HG03060 (cell line): ENCODE measurements around the gene CRKL.
"Not testable (repeated sequence)": the region's sequence is repeated elsewhere in the genome, so short reads cannot be mapped to it uniquely, and the experiment has no call there.

Experiments
- ATAC-seq: cut with Tn5 transposase; IDR thresholded peaks from one replicate; pipeline ENCODE4 v1.9.1; 2021; ENCODE audit warnings: low read depth, moderate number of reproducible peaks; ENCODE audit not compliant: unreplicated experiment

CRKL gene

GRCh38 chr22:20899827-20900423 lies 17.3 kb upstream of the CRKL start:
- ATAC-seq = no peak

GRCh38 chr22:20901093-20902033 lies 15.8 kb upstream of the CRKL start:
- ATAC-seq = not testable (repeated sequence)

GRCh38 chr22:20903093-20903492 lies 14.1 kb upstream of the CRKL start:
- no peak for ATAC-seq

- ATAC-seq = no peak
Observed at GRCh38 chr22:20904008-20904979, 12.9 kb upstream of the CRKL start.

- ATAC-seq = no peak
Observed at GRCh38 chr22:20904980-20905355, 12.2 kb upstream of the CRKL start.

GRCh38 chr22:20905415-20906386 lies 11.5 kb upstream of the CRKL start:
- ATAC-seq = no peak

GRCh38 chr22:20906387-20906767 lies 10.8 kb upstream of the CRKL start:
- no peak for ATAC-seq

GRCh38 chr22:20908717-20909116 lies 8.5 kb upstream of the CRKL start:
- ATAC-seq = not testable (repeated sequence)

- ATAC-seq = no peak
Observed at GRCh38 chr22:20909543-20910303, 7.5 kb upstream of the CRKL start.

GRCh38 chr22:20912494-20912893 lies 4.7 kb upstream of the CRKL start:
- ATAC-seq = no peak

GRCh38 chr22:20918663-20919218 lies 1.5 kb downstream of the CRKL start:
- ATAC-seq = no peak

- no peak for ATAC-seq
Observed at GRCh38 chr22:20919718-20920117, 2.5 kb downstream of the CRKL start.

- ATAC-seq = no peak
Observed at GRCh38 chr22:20920881-20921203, 3.6 kb downstream of the CRKL start.

- no peak for ATAC-seq
Observed at GRCh38 chr22:20922141-20922751, 5.0 kb downstream of the CRKL start.

GRCh38 chr22:20926243-20926642 lies 9.0 kb downstream of the CRKL start:
- ATAC-seq = no peak

GRCh38 chr22:20927940-20928572 lies 10.8 kb downstream of the CRKL start:
- ATAC-seq = no peak

GRCh38 chr22:20928573-20928967 lies 11.4 kb downstream of the CRKL start:
- no peak for ATAC-seq

GRCh38 chr22:20930004-20930403 lies 12.8 kb downstream of the CRKL start:
- no peak for ATAC-seq
